Placental pericyte (primary cell): ENCODE measurements around the gene ENAH. TPM values are rescaled to one million over a fixed set of nuclear protein-coding genes. Genes with fewer than 3 reads are reported as not detected.

Experiments
- total RNA-seq: library from RNA; depleted of rRNA; stranded (reverse); fragments of >200 nt; gene quantifications from 2 replicates; pipeline ENCODE4 v1.2.3, GENCODE V29; 2012

Gene ENAH
- 68.1 and 122 TPM in 2 replicates for total RNA-seq

GRCh38 chr1:225652729-225653462 lies at the start of gene ENAH:
TSS of gene ENAH (minus strand) at chr1:225653123. CDS start at chr1:225652690, 433 bp downstream.

Other genes starting within 250 kb of the ENAH start
- gene LBR, start 225.1 kb downstream of the ENAH start, total RNA-seq, result 36.8 and 48.7 TPM in 2 replicates
- gene SRP9, start 124.7 kb upstream of the ENAH start, total RNA-seq, result 118 and 265 TPM in 2 replicates
- gene EPHX1, start 157.0 kb upstream of the ENAH start, total RNA-seq, result 12.5 and 29.5 TPM in 2 replicates
- gene TMEM63A, start 229.3 kb upstream of the ENAH start, total RNA-seq, result 21.2 and 29.9 TPM in 2 replicates
- not detected in 2 replicates for gene LEFTY1, start 236.0 kb upstream of the ENAH start, total RNA-seq